Transverse colon (tissue), 4 donors: ENCODE measurements around the gene CREB5. TPM values are rescaled to one million over a fixed set of nuclear protein-coding genes. Genes with fewer than 3 reads are reported as not detected.

ENCODE experiments used
- DNase-seq: peaks from one replicate; pipeline ENCODE4 v3.0.0-alpha.2; 2019
- H3K27ac ChIP-seq, 4 donors: fragments of 200-600 bp; sonication (generic); 2 replicates each; pipeline ENCODE4 v1.5.1; 2016 to 2018; ENCODE audit warnings: inconsistent platforms in 4 of 4
- H3K27me3 ChIP-seq: fragments of 200-600 bp; sonication (generic); 2 replicates; pipeline ENCODE4 v1.5.1; 2017; ENCODE audit warnings: inconsistent platforms
- H3K36me3 ChIP-seq, 4 donors: fragments of 200-600 bp; sonication (generic); 2 replicates each; pipeline ENCODE4 v1.5.1; 2017 to 2019; ENCODE audit warnings: inconsistent platforms in 4 of 4
- H3K4me1 ChIP-seq, 4 donors: fragments of 200-600 bp; sonication (generic); 2 replicates each; pipeline ENCODE4 v1.5.1; 2017 to 2020; ENCODE audit warnings: inconsistent platforms in 4 of 4
- H3K4me3 ChIP-seq, 4 donors: fragments of 200-600 bp; sonication (generic); 1 replicate in 1 of 4; 2 replicates in 3 of 4; pipeline versions ENCODE4 v1.5.1 to v1.6.1; 2017 to 2019; ENCODE audit warnings: inconsistent platforms in 4 of 4
- H3K9me3 ChIP-seq, 2 donors: fragments of 200-600 bp; sonication (generic); 2 replicates each; pipeline ENCODE4 v1.5.1; 2017 to 2019; ENCODE audit warnings: inconsistent platforms in 2 of 2
- EP300 ChIP-seq: sonication (generic); formaldehyde crosslinking; IDR thresholded peaks from one replicate; pipeline ENCODE4 v1.6.1; 2017; ENCODE audit warnings: antibody characterized with exemption, low read depth
- POLR2A ChIP-seq: fragments of 450-650 bp; IDR thresholded peaks from one replicate; pipeline ENCODE4 v1.6.1; 2016; ENCODE audit warnings: antibody characterized with exemption, mild to moderate bottlenecking, moderate library complexity
- POLR2AphosphoS5 ChIP-seq, 3 donors: sonication (generic); formaldehyde crosslinking; IDR thresholded peaks; one replicate each; pipeline ENCODE4 v1.6.1; 2016; ENCODE audit warnings: antibody characterized with exemption in 3 of 3
- WGBS, 2 donors: methylation state at CpG; one replicate each; pipeline ENCODE4 v1.1.5; 2018; ENCODE audit warnings: low coverage in 1 of 2; 5-methylcytosine and 5-hydroxymethylcytosine counted together
- in situ Hi-C, 4 donors: fragments of 200-750 bp; cut with MboI; loops; one replicate each; pipeline versions ENCODE4 v1.15.0 to v1.15.1; 2017; ENCODE audit warnings: low sequenced_read_pairs in 3 of 4, low pct_ligation_motif_present in 1 of 4, low pct_unique_long_range_greater_than_20kb in 1 of 4
- intact Hi-C: fragments of 100-400 bp; cut with DNase I; formaldehyde crosslinking; loops from one replicate; pipeline ENCODE4 v1.15.1; 2023; ENCODE audit warnings: low total_unique reads
- total RNA-seq, 4 donors: library from RNA; depleted of rRNA; stranded (reverse); fragments of >200 nt; gene quantifications; one replicate each; pipeline ENCODE4 v1.1.0, GENCODE V29; 2016
- TF ChIP-seq, protein P1 (sequence below), 5 experiments: fragments of 200-600 bp in 3 of 5; fragments of 450-650 bp in 2 of 5; sonication (generic) in 3 of 5; IDR thresholded peaks; 1 replicate in 2 of 5; 2 replicates in 3 of 5; pipeline ENCODE4 v1.5.1; 2016 to 2017; ENCODE audit warnings: antibody characterized with exemption in 5 of 5, inconsistent platforms in 3 of 5, mild to moderate bottlenecking in 2 of 5, moderate library complexity in 1 of 5

The CREB5 gene
- total RNA-seq, 4 donors from 2014 or later: 3.0 to 12.2 (median 7.0) TPM

GRCh38 chr7:28490831-28491230 is 78.5 kb downstream of the CREB5 start:
- no peak overlapping the region for H3K4me3 ChIP-seq
- in situ Hi-C loops: no loop called here
- H3K27me3 ChIP-seq: no peaks in the 10 kb centered on the region
- H3K36me3 ChIP-seq: no peaks in the 10 kb centered on the region
- 74 to 84% methylated on average over 11 of the region's 11 CpGs for WGBS, 2 donors
- TF ChIP-seq, protein P1, sequence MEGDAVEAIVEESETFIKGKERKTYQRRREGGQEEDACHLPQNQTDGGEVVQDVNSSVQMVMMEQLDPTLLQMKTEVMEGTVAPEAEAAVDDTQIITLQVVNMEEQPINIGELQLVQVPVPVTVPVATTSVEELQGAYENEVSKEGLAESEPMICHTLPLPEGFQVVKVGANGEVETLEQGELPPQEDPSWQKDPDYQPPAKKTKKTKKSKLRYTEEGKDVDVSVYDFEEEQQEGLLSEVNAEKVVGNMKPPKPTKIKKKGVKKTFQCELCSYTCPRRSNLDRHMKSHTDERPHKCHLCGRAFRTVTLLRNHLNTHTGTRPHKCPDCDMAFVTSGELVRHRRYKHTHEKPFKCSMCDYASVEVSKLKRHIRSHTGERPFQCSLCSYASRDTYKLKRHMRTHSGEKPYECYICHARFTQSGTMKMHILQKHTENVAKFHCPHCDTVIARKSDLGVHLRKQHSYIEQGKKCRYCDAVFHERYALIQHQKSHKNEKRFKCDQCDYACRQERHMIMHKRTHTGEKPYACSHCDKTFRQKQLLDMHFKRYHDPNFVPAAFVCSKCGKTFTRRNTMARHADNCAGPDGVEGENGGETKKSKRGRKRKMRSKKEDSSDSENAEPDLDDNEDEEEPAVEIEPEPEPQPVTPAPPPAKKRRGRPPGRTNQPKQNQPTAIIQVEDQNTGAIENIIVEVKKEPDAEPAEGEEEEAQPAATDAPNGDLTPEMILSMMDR (IDR thresholded peaks at IDR 0.05): no peak
- TF ChIP-seq EP300 (no peak), POLR2AphosphoS5 (IDR thresholded peaks at IDR 0.05) (no peak), POLR2A (no peak)
- no peaks in the 10 kb centered on the region for H3K9me3 ChIP-seq
- no peak for DNase-seq
- H3K4me1 ChIP-seq: no peaks in the 10 kb centered on the region
- H3K27ac ChIP-seq: no peak overlapping the region
- intact Hi-C loops: no loop called here

DNA sequence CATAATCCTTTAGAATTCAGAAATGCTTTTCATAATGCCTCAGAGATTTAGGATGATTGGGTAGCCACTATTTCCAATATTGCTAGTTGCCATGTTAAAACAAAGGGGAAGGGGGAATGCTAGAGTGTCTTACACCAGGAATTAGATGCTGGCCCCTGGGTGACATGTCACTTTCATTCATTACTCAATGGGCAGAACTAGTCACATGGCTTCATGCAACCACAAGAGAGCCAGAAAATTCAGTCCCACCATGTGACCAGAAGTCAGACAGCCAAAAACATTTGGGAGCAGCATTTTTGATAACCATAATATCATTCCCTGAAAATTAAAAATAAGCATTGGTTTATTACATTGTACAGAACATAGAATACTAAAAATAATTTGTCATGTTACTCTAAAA is 81.2 kb downstream of the CREB5 start:
- H3K36me3 ChIP-seq: no peaks in the 10 kb centered on the region
- no peaks in the 10 kb centered on the region for H3K27me3 ChIP-seq
- in situ Hi-C loops (no loop called here), intact Hi-C loops (no loop called here)
- no peak overlapping the region for H3K4me3 ChIP-seq
- H3K4me1 ChIP-seq: no peaks in the 10 kb centered on the region
- no peak overlapping the region for H3K27ac ChIP-seq
- DNase-seq: no peak
- H3K9me3 ChIP-seq: no peaks in the 10 kb centered on the region
- TF ChIP-seq, protein P1 (IDR thresholded peaks at IDR 0.05): no peak
- TF ChIP-seq POLR2A: no peak
- TF ChIP-seq EP300: no peak
- no peak for TF ChIP-seq POLR2AphosphoS5 (IDR thresholded peaks at IDR 0.05)

- no peak overlapping the region for H3K4me3 ChIP-seq
- intact Hi-C loops: no loop called here
- in situ Hi-C loops: no loop called here
- 56 to 65% methylated on average over 2 of the region's 2 CpGs for WGBS, 2 donors
- no peaks in the 10 kb centered on the region for H3K9me3 ChIP-seq
- H3K27me3 ChIP-seq: no peaks in the 10 kb centered on the region
- TF ChIP-seq POLR2AphosphoS5 (IDR thresholded peaks at IDR 0.05): no peak
- no peak for TF ChIP-seq POLR2A
- no peak for TF ChIP-seq EP300
- TF ChIP-seq, protein P1 (IDR thresholded peaks at IDR 0.05): no peak
- no peaks in the 10 kb centered on the region for H3K4me1 ChIP-seq
- H3K36me3 ChIP-seq: no peaks in the 10 kb centered on the region
- DNase-seq: no peak
- no peak overlapping the region for H3K27ac ChIP-seq
Measured at GRCh38 chr7:28497009-28497408, 84.7 kb downstream of the CREB5 start.

GRCh38 chr7:28498636-28499035 is 86.3 kb downstream of the CREB5 start:
- H3K4me1 ChIP-seq: no peaks in the 10 kb centered on the region
- in situ Hi-C loops (no loop called here), intact Hi-C loops (no loop called here)
- WGBS, 2 donors: 78 to 82% methylated on average over 3 to 4 of the region's 4 CpGs
- H3K27me3 ChIP-seq: no peaks in the 10 kb centered on the region
- no peak for DNase-seq
- no peak overlapping the region for H3K4me3 ChIP-seq
- H3K9me3 ChIP-seq: no peaks in the 10 kb centered on the region
- no peak overlapping the region for H3K27ac ChIP-seq
- TF ChIP-seq POLR2A (no peak), POLR2AphosphoS5 (IDR thresholded peaks at IDR 0.05) (no peak), EP300 (no peak)
- TF ChIP-seq, protein P1 (IDR thresholded peaks at IDR 0.05): no peak
- no peaks in the 10 kb centered on the region for H3K36me3 ChIP-seq
